Gastrocnemius medialis (tissue), 4 donors: Measurements from ENCODE around the gene SAMD11.

Source experiments
- CTCF ChIP-seq, 5 experiments: fragments of 450-650 bp in 3 of 5; fragments of 200-600 bp in 2 of 5; sonication (generic) in 2 of 5; IDR thresholded peaks in 4 of 5; conservative IDR thresholded peaks in 1 of 5; 1 replicate in 4 of 5; 2 replicates in 1 of 5; pipeline ENCODE4 v1.5.1; 2016 to 2019; ENCODE audit warnings: antibody characterized with exemption in 5 of 5, mild to moderate bottlenecking in 3 of 5, moderate library complexity in 3 of 5
- POLR2A ChIP-seq, 2 donors: fragments of 450-650 bp; IDR thresholded peaks; one replicate each; pipeline ENCODE4 v1.6.1; 2017; ENCODE audit warnings: antibody characterized with exemption in 2 of 2, mild to moderate bottlenecking in 2 of 2, moderate library complexity in 2 of 2

- TF ChIP-seq CTCF (IDR thresholded peaks at IDR 0.05 in 4 of 5, conservative IDR thresholded peaks at IDR 0.05 in 1 of 5), result no peak
- no peak for TF ChIP-seq POLR2A (IDR thresholded peaks at IDR 0.05)
Measured at GRCh38 chr1:919271-919872, 4.4 kb upstream of the SAMD11 start.
